SK-N-SH (cell line): Measurements from ENCODE around the gene BICC1. TPM values are rescaled to one million over a fixed set of nuclear protein-coding genes. Genes with fewer than 3 reads are reported as not detected.

Experiments
- CTCF ChIA-PET: fragments of 300-600, 350-600 bp; formaldehyde crosslinking; extraction: SDS; loops from one replicate; lab custom pipeline; 2021; lab: Yijun Ruan, JAX
- POLR2A ChIA-PET: fragments of 350-600 bp; sonication (Branson Sonifier 250); formaldehyde crosslinking; extraction: SDS; loops from one replicate; lab custom pipeline; 2020; ENCODE audit warnings: antibody characterized with exemption, inconsistent platforms; lab: Yijun Ruan, JAX
- DNase-seq: peaks from one replicate; pipeline ENCODE4 v3.0.0; 2012
- H2AFZ ChIP-seq: fragments of 200-600 bp; sonication (generic); 2 replicates; pipeline ENCODE4 v1.8.1; 2016; ENCODE audit warnings: antibody characterized with exemption, mild to moderate bottlenecking, low read depth
- H3F3A ChIP-seq: fragments of 200-600 bp; sonication (generic); replicated peaks from 2 replicates; pipeline ENCODE3; 2016; ENCODE audit warnings: antibody characterized with exemption, mild to moderate bottlenecking; ENCODE audit not compliant: insufficient read depth
- H3K27ac ChIP-seq, 2 experiments: fragments of 200-500 bp in 1 of 2; fragments of 200-600 bp in 1 of 2; sonication (Bioruptor generic) in 1 of 2; sonication (generic), shearing (Covaris generic) in 1 of 2; 2 replicates each; pipeline versions ENCODE4 v1.5.1 to v1.6.1; 2014 to 2016; ENCODE audit warnings: low read depth in 2 of 2, inconsistent platforms in 1 of 2, low read length in 1 of 2, mild to moderate bottlenecking in 1 of 2, mixed read lengths in 1 of 2
- H3K27me3 ChIP-seq: fragments of 200-600 bp; sonication (generic), shearing (Covaris generic); 2 replicates; pipeline ENCODE4 v1.6.1; 2016; ENCODE audit warnings: mixed run types; ENCODE audit not compliant: insufficient read depth
- H3K36me3 ChIP-seq, 2 experiments: fragments of 200-500 bp in 1 of 2; fragments of 200-600 bp in 1 of 2; sonication (Bioruptor generic) in 1 of 2; sonication (generic) in 1 of 2; replicated peaks in 1 of 2; 2 replicates each; pipeline versions ENCODE3 to v1.5.1; 2014 to 2016; ENCODE audit warnings: low read length in 1 of 2, mild to moderate bottlenecking in 1 of 2; ENCODE audit not compliant: insufficient read depth in 2 of 2, control insufficient read depth in 1 of 2
- H3K4me1 ChIP-seq, 2 experiments: fragments of 200-500 bp in 1 of 2; fragments of 200-600 bp in 1 of 2; sonication (Bioruptor generic) in 1 of 2; sonication (generic), shearing (Covaris generic) in 1 of 2; 2 replicates each; pipeline versions ENCODE4 v1.5.1 to v1.6.1; 2014 to 2016; ENCODE audit warnings: low read depth in 1 of 2, low read length in 1 of 2, mixed run types in 1 of 2; ENCODE audit not compliant: insufficient read depth in 2 of 2, control insufficient read depth in 1 of 2
- H3K4me2 ChIP-seq: fragments of 200-600 bp; sonication (generic), shearing (Covaris generic); 2 replicates; pipeline ENCODE4 v1.6.1; 2017; ENCODE audit warnings: mixed run types
- H3K4me3 ChIP-seq, 2 experiments: fragments of 200-500 bp in 1 of 2; fragments of 200-600 bp in 1 of 2; sonication (Bioruptor generic) in 1 of 2; sonication (generic), shearing (Covaris generic) in 1 of 2; 2 replicates each; pipeline versions ENCODE4 v1.5.1 to v1.8.1; 2014 to 2016; ENCODE audit warnings: low read depth in 2 of 2, inconsistent platforms in 1 of 2, low read length in 1 of 2, mild to moderate bottlenecking in 1 of 2, mixed read lengths in 1 of 2, moderate library complexity in 1 of 2
- H3K79me2 ChIP-seq: fragments of 200-600 bp; sonication (generic); 2 replicates; pipeline ENCODE4 v1.8.1; 2017; ENCODE audit warnings: mild to moderate bottlenecking; ENCODE audit not compliant: insufficient read depth
- H3K9ac ChIP-seq: fragments of 200-600 bp; sonication (generic); 2 replicates; pipeline ENCODE4 v1.6.1; 2017; ENCODE audit warnings: mixed run types
- H3K9me2 ChIP-seq: fragments of 200-600 bp; sonication (generic); 2 replicates; pipeline ENCODE4 v1.6.1; 2017; ENCODE audit warnings: mixed run types
- H3K9me3 ChIP-seq: fragments of 200-600 bp; sonication (generic); 2 replicates; pipeline ENCODE4 v1.6.1; 2017; ENCODE audit warnings: mixed run types, mild to moderate bottlenecking, moderate library complexity
- H4K20me1 ChIP-seq: fragments of 200-600 bp; sonication (generic); 2 replicates; pipeline ENCODE4 v1.6.1; 2017; ENCODE audit warnings: mild to moderate bottlenecking, mixed run types; ENCODE audit not compliant: insufficient read depth
- CHD2 ChIP-seq: fragments of 150-350 bp; IDR thresholded peaks from 2 replicates; pipeline ENCODE4 v1.6.1; 2018; ENCODE audit warnings: low read length; ENCODE audit not compliant: partially characterized antibody
- ELF1 ChIP-seq: IDR thresholded peaks from 2 replicates; pipeline ENCODE4 v1.4.0; 2012
- WGBS: methylation state at CpG from one replicate; pipeline ENCODE4 v1.1.6; 2017; ENCODE audit warnings: low lambda C conversion rate; 5-methylcytosine and 5-hydroxymethylcytosine counted together
- polyA plus RNA-seq, 3 experiments: library from polyadenylated mRNA; depleted of rRNA; stranded (reverse); fragments of >200 nt; gene quantifications; 2 replicates each; pipeline ENCODE4 v1.2.3, GENCODE V29; 2012
- TF ChIP-seq, protein P1 (sequence below): fragments of 150-350 bp; IDR thresholded peaks from 2 replicates; pipeline ENCODE4 v1.6.1; 2016; ENCODE audit warnings: mild to moderate bottlenecking, low read depth, low read length
- TF ChIP-seq, protein P2 (sequence below): IDR thresholded peaks from 2 replicates; pipeline ENCODE4 v1.4.0; 2012; ENCODE audit warnings: low read depth
- TF ChIP-seq, protein P3 (sequence below): IDR thresholded peaks from 2 replicates; pipeline ENCODE4; 2012
- TF ChIP-seq, protein P4 (sequence below): IDR thresholded peaks from 2 replicates; pipeline ENCODE4 v1.4.0; 2012; ENCODE audit warnings: low read depth, borderline replicate concordance

The BICC1 gene
- polyA plus RNA-seq, 1 of the 3 experiments (the other 2 are of a cell fraction) = 1.5 TPM

DNA sequence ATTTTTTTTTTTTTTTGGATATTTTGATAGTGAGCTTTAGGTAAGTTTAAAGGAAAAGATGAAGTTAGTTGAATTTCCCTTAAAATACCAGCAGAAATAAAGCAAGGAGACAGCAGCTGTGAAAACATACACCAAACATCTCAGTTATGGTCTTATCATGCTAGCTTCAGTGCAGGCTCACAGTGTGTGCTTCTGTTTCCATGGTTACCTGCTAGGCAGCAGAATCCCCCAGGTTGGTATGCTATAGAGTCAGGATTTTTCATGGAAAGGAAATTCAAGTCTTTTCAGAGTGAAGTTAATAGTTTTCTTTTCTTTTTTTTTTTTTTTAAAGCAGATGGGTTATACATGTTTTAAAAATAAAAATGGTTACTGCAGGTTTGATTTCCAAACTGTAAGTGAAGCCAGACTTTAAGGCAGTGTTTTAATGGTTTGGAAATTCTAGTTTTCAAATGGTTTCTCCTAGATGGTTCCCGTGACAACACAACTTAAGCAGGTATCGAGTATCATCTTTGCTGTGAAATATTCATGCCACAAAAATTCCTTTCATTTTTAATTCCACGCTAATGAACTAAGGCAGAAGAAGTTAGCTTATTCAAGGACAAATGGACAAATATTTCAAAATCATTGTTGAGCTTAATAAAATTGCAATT lies 230.9 kb downstream of the BICC1 start (continued):
- no peak for TF ChIP-seq ELF1

GRCh38 chr10:58746474-58747185 lies 234.0 kb downstream of the BICC1 start:
- H3F3A ChIP-seq = no peaks in the 10 kb centered on the region
- H3K27me3 ChIP-seq = no peaks in the 10 kb centered on the region
- no peak overlapping the region for H3K4me2 ChIP-seq
- DNase-seq = no peak
- TF ChIP-seq, protein P1, sequence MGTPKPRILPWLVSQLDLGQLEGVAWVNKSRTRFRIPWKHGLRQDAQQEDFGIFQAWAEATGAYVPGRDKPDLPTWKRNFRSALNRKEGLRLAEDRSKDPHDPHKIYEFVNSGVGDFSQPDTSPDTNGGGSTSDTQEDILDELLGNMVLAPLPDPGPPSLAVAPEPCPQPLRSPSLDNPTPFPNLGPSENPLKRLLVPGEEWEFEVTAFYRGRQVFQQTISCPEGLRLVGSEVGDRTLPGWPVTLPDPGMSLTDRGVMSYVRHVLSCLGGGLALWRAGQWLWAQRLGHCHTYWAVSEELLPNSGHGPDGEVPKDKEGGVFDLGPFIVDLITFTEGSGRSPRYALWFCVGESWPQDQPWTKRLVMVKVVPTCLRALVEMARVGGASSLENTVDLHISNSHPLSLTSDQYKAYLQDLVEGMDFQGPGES = no peak
- TF ChIP-seq, protein P2, sequence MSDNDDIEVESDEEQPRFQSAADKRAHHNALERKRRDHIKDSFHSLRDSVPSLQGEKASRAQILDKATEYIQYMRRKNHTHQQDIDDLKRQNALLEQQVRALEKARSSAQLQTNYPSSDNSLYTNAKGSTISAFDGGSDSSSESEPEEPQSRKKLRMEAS = no peak
- TF ChIP-seq CHD2 = no peak
- TF ChIP-seq, protein P3, sequence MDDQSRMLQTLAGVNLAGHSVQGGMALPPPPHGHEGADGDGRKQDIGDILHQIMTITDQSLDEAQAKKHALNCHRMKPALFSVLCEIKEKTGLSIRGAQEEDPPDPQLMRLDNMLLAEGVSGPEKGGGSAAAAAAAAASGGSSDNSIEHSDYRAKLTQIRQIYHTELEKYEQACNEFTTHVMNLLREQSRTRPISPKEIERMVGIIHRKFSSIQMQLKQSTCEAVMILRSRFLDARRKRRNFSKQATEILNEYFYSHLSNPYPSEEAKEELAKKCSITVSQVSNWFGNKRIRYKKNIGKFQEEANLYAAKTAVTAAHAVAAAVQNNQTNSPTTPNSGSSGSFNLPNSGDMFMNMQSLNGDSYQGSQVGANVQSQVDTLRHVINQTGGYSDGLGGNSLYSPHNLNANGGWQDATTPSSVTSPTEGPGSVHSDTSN = peak; percentile 5; the same call in 1 of the 2 replicates
- H3K27ac ChIP-seq = no peak overlapping the region
- H3K9me2 ChIP-seq = no peaks in the 10 kb centered on the region
- ChIA-PET POLR2A (no interaction called here), CTCF (interaction anchor here (0.8 to 1.4 kb wide), 4 partner anchors 35 to 332 kb away, joined by 3 to 5 read pairs (median 4); no protein-coding TSS in a partner anchor)
- H2AFZ ChIP-seq = no peak overlapping the region
- no peaks in the 10 kb centered on the region for H3K79me2 ChIP-seq
- no peaks in the 10 kb centered on the region for H4K20me1 ChIP-seq
- WGBS = 100% methylated on average over 2 of the region's 2 CpGs
- peaks cover 0 to 5% of the 10 kb centered on the region in 2 experiments; a peak in 1 of 4 replicates for H3K4me1 ChIP-seq
- no peak overlapping the region for H3K4me3 ChIP-seq
- H3K9me3 ChIP-seq = no peaks in the 10 kb centered on the region
- H3K9ac ChIP-seq = no peak overlapping the region
- H3K36me3 ChIP-seq = no peaks in the 10 kb centered on the region

GRCh38 chr10:58747687-58748086 lies 235.0 kb downstream of the BICC1 start:
- H2AFZ ChIP-seq = no peak overlapping the region
- TF ChIP-seq, protein P4, sequence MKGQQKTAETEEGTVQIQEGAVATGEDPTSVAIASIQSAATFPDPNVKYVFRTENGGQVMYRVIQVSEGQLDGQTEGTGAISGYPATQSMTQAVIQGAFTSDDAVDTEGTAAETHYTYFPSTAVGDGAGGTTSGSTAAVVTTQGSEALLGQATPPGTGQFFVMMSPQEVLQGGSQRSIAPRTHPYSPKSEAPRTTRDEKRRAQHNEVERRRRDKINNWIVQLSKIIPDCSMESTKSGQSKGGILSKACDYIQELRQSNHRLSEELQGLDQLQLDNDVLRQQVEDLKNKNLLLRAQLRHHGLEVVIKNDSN = no peak
- no peak overlapping the region for H3K27ac ChIP-seq
- H3F3A ChIP-seq = no peaks in the 10 kb centered on the region
- no peaks in the 10 kb centered on the region for H3K79me2 ChIP-seq
- ChIA-PET CTCF (interaction anchor here (0.9 kb wide), 1 partner anchor 34 kb away, joined by 3 read pairs; no protein-coding TSS in a partner anchor), POLR2A (no interaction called here)
- H3K4me1 ChIP-seq = peaks cover 0 to 5% of the 10 kb centered on the region in 2 experiments; a peak in 1 of 4 replicates
- H3K4me3 ChIP-seq = no peak overlapping the region
- no peaks in the 10 kb centered on the region for H3K9me2 ChIP-seq
- H3K9ac ChIP-seq = no peak overlapping the region
- 96% methylated on average over 2 of the region's 2 CpGs for WGBS
- no peaks in the 10 kb centered on the region for H4K20me1 ChIP-seq
- H3K27me3 ChIP-seq = no peaks in the 10 kb centered on the region
- H3K9me3 ChIP-seq = no peaks in the 10 kb centered on the region
- DNase-seq = no peak
- H3K4me2 ChIP-seq = no peak overlapping the region
- H3K36me3 ChIP-seq = no peaks in the 10 kb centered on the region
